Hippocampal formation (tissue), 2 donors: ENCODE measurements around the gene WDR88.
"Not testable (repeated sequence)": the region's sequence is repeated elsewhere in the genome, so short reads cannot be mapped to it uniquely, and the experiment has no call there.

Experiments used
- DNase-seq, 2 donors: peaks; one replicate each; lab custom pipeline; 2025; lab: John Stamatoyannopoulos, UW

Gene WDR88

GRCh38 chr19:33171222-33171795 lies 39.4 kb downstream of the WDR88 start:
- DNase-seq, result no peak

- DNase-seq, result no peak
Measured at GRCh38 chr19:33171916-33172359, 40.0 kb downstream of the WDR88 start.

- no peak for DNase-seq
Measured at GRCh38 chr19:33174186-33174585, 42.3 kb downstream of the WDR88 start.

GRCh38 chr19:33175156-33175782 lies 43.4 kb downstream of the WDR88 start:
- no peak for DNase-seq

GRCh38 chr19:33175886-33176669 lies 44.2 kb downstream of the WDR88 start:
- DNase-seq, result peak in 1 of 2 donors; percentile 57

- peak; percentile 98 to 99 for DNase-seq
Measured at GRCh38 chr19:33176670-33177416, 44.9 kb downstream of the WDR88 start.

- no peak for DNase-seq
Measured at GRCh38 chr19:33177417-33177979, 45.6 kb downstream of the WDR88 start.

GRCh38 chr19:33186431-33187182 lies 54.7 kb downstream of the WDR88 start:
- no peak for DNase-seq

- no peak for DNase-seq
Measured at GRCh38 chr19:33187183-33187540, 55.2 kb downstream of the WDR88 start.

GRCh38 chr19:33189453-33189852 lies 57.5 kb downstream of the WDR88 start:
- DNase-seq, result no peak

- DNase-seq, result not testable (repeated sequence)
Measured at GRCh38 chr19:33191092-33191491, 59.2 kb downstream of the WDR88 start.

GRCh38 chr19:33191501-33191900 lies 59.6 kb downstream of the WDR88 start:
- no peak for DNase-seq

- no peak for DNase-seq
Measured at GRCh38 chr19:33192010-33192409, 60.1 kb downstream of the WDR88 start.

- no peak for DNase-seq
Measured at GRCh38 chr19:33193269-33193864, 61.5 kb downstream of the WDR88 start.

- no peak for DNase-seq
Measured at GRCh38 chr19:33193865-33194362, 62.0 kb downstream of the WDR88 start, which contains the start of gene LRP3. Gene LRP3, plus strand, starts transcription at chr19:33194330. Its CDS starts 456 bp downstream, at chr19:33194786.

GRCh38 chr19:33194532-33194885 lies 62.6 kb downstream of the WDR88 start:
- no peak for DNase-seq

GRCh38 chr19:33194886-33195644 lies 63.2 kb downstream of the WDR88 start:
- DNase-seq, result no peak

GRCh38 chr19:33195645-33196347 lies 63.9 kb downstream of the WDR88 start:
- no peak for DNase-seq
